ENCODE measurements around the gene SEC22A. TPM values are rescaled to one million over a fixed set of nuclear protein-coding genes. Genes with fewer than 3 reads are reported as not detected.

SEC22A gene
- total and polyA plus RNA-seq, 2 of the 13 experiments (the other 11 are each of a cell fraction or from before 2014, with no cell fraction given), result 14.1 to 17.3 TPM

DNA sequence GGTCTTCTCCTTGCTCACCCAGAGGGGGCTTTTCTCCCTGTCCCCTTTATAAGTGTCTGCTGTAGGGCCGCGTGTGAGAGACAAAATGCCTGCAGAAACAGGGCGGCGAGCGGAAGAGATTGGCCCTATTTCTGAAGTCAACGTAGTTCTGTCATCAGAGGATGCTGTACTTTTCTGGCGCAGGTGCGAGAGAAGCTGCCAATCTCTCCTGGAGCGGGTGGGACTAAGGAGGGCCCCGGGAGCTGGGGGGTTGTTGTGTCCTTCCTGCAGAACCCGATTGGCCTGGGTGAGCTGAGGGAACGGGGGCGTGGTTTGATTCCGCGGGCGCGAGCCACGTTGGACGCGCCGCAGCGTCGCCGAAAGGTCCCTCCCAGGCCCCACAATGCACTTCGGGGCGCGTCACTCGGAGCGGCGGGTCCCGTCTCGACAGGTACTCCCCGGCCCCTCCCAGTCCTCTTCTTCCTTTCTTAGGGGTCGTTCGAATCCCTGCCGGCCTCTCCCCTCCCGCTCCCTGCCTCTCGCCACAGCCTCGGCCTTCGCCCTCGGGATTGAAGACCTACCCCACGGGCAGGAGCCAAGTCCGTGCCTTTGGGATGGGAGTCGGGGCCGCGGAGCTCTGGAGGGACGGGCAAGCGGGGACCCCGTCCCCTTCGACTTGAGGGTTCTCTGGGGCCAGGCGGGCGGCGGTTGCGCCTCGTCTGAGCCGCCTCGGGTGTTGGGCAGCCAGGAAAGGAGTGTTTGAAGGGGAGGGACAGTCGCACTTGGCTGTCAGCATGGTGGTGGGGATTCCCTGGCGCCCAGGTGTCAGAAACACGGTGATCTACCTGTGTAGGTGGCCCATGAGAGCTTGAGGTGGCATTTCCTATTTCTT lies at the start of gene SEC22A (continued):
- TF ChIP-seq, protein P1, sequence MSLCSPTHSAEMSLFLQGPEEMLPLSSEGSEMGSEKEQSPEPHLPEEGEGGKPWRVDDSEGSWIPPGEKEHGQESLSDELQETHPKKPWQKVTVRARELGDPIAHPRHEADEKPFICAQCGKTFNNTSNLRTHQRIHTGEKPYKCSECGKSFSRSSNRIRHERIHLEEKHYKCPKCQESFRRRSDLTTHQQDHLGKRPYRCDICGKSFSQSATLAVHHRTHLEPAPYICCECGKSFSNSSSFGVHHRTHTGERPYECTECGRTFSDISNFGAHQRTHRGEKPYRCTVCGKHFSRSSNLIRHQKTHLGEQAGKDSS (CRISPR knock-in tag; IDR thresholded peaks at IDR 0.05; ENCODE audit: borderline replicate concordance, low read depth), result no peak; the same call in 1 of the 2 replicates
- TF ChIP-seq SETDB1 (CRISPR knock-in tag; IDR thresholded peaks at IDR 0.05; ENCODE audit: borderline replicate concordance) (no peak), ZBTB42 (CRISPR knock-in tag; IDR thresholded peaks at IDR 0.05) (0 out of 2 replicates have a peak, but pooled peaks have one; percentile 59), ZNF776 (CRISPR knock-in tag; IDR thresholded peaks at IDR 0.05) (no peak), HIVEP1 (CRISPR knock-in tag; IDR thresholded peaks at IDR 0.05) (peak; percentile 50; the same call in 1 of the 2 replicates), PAWR (CRISPR knock-in tag; IDR thresholded peaks at IDR 0.05; ENCODE audit: borderline replicate concordance) (no peak), ZSCAN30 (CRISPR knock-in tag; IDR thresholded peaks at IDR 0.05) (no peak), ZSCAN9 (CRISPR knock-in tag; IDR thresholded peaks at IDR 0.05; ENCODE audit: borderline replicate concordance) (no peak), IKZF4 (CRISPR knock-in tag; IDR thresholded peaks at IDR 0.05; ENCODE audit: borderline replicate concordance, low read depth, not compliant biosample characterization) (no peak), KDM2A (CRISPR knock-in tag; IDR thresholded peaks at IDR 0.05; ENCODE audit: borderline replicate concordance, low read depth) (peak; percentile 96), HNF1A (IDR thresholded peaks at IDR 0.05; ENCODE audit: low read depth) (no peak), HNF1A (CRISPR knock-in tag; IDR thresholded peaks at IDR 0.05; ENCODE audit: borderline replicate concordance) (peak; percentile 54), ZFP90 (CRISPR knock-in tag; IDR thresholded peaks at IDR 0.05; ENCODE audit: borderline replicate concordance) (no peak), MLLT10 (CRISPR knock-in tag; IDR thresholded peaks at IDR 0.05) (no peak), ATAD3A (CRISPR knock-in tag; IDR thresholded peaks at IDR 0.05) (no peak), KMT2A (CRISPR knock-in tag; IDR thresholded peaks at IDR 0.05) (peak; percentile 70), ZNF12 (CRISPR knock-in tag; IDR thresholded peaks at IDR 0.05) (0 out of 2 replicates have a peak, but pooled peaks have one; percentile 29), TOPORS (CRISPR knock-in tag; IDR thresholded peaks at IDR 0.05) (no peak), ZNF180 (CRISPR knock-in tag; IDR thresholded peaks at IDR 0.05; ENCODE audit: borderline replicate concordance, low read depth) (no peak), LBX2 (CRISPR knock-in tag; IDR thresholded peaks at IDR 0.05; ENCODE audit: borderline replicate concordance) (no peak), IRX3 (CRISPR knock-in tag; IDR thresholded peaks at IDR 0.05; ENCODE audit: borderline replicate concordance, low read depth) (no peak), ZNF616 (CRISPR knock-in tag; IDR thresholded peaks at IDR 0.05; ENCODE audit: low read depth) (no peak), GATAD2A (CRISPR knock-in tag; IDR thresholded peaks at IDR 0.05) (no peak), ZNF570 (CRISPR knock-in tag; IDR thresholded peaks at IDR 0.05; ENCODE audit: borderline replicate concordance) (no peak; the same call in 1 of the 2 replicates)
- TF ChIP-seq, protein P2, sequence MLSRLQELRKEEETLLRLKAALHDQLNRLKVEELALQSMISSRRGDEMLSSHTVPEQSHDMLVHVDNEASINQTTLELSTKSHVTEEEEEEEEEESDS (CRISPR knock-in tag; IDR thresholded peaks at IDR 0.05; ENCODE audit: borderline replicate concordance), result no peak
